ENCODE measurements around the gene PIK3R4. TPM values are rescaled to one million over a fixed set of nuclear protein-coding genes. Genes with fewer than 3 reads are reported as not detected.

The PIK3R4 gene
- total RNA-seq, 1 donor from 2014 or later = 58.5 TPM

- H3K4me1 ChIP-seq (ENCODE audit: control insufficient read depth in 3 of 3, insufficient read depth in 3 of 3, low read length in 3 of 3) = peaks cover 33 to 45% (median 33%) of the 10 kb centered on the region in 3 donors
- H3K4me3 ChIP-seq (ENCODE audit: low read length in 3 of 3) = peak overlapping the region in 1 of 3 donors; percentile 24
- H3K36me3 ChIP-seq (ENCODE audit: control insufficient read depth in 3 of 3, insufficient read depth in 3 of 3, low read length in 3 of 3) = peaks cover 0 to 12% (median 11%) of the 10 kb centered on the region in 3 donors
- H3K9ac ChIP-seq (ENCODE audit: low read depth in 1 of 3, low read length in 3 of 3) = peak overlapping the region in 1 of 3 donors; percentile 25
- no peaks in the 10 kb centered on the region for H3K27me3 ChIP-seq (ENCODE audit: control insufficient read depth in 3 of 3, insufficient read depth in 3 of 3, low read length in 3 of 3)
- H3K27ac ChIP-seq (ENCODE audit: low read depth, low read length) = no peak overlapping the region
- H3K9me3 ChIP-seq (ENCODE audit: control insufficient read depth in 3 of 3, low read length in 3 of 3) = no peaks in the 10 kb centered on the region
These were observed 3.3 kb downstream of the PIK3R4 start for GRCh38 chr3:130743354-130743753.

DNA sequence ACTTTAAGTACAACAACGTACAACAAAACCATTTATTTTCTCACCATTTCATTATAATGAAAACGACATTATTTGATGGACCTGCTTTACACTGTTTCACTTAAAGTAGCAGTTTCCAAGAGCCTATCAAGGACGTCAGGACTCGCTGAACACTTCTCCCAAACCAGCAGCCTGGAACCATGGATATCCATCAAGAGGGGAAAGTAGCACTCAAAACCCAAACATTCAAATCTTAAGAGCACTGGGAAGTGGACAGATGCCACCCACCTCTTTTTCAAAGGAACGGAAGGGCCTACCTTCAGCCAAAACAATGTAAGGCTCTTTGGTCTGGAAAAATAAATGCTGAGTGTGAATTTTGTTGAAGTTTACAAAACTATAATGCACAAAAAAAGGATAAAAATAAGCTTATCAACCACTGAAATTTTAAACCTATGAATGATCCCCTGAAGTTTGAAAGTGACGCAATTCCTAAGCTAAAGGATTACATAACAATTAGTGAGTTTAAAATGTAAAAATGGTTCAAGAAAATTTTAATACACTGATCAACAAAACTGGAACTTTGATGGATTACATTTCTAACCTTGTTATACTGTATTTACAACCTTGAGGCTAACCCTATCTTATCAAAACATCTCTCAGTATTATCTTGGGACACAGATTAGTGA lies 4.6 kb downstream of the PIK3R4 start:
- Histone ChIP-seq H3K9ac (ENCODE audit: low read depth in 1 of 3, low read length in 3 of 3) (peak overlapping the region in 1 of 3 donors; percentile 16), H3K4me1 (ENCODE audit: control insufficient read depth in 3 of 3, insufficient read depth in 3 of 3, low read length in 3 of 3) (peaks cover 33 to 45% (median 33%) of the 10 kb centered on the region in 3 donors), H3K9me3 (ENCODE audit: control insufficient read depth in 3 of 3, low read length in 3 of 3) (no peaks in the 10 kb centered on the region), H3K27ac (ENCODE audit: low read depth, low read length) (no peak overlapping the region), H3K4me3 (ENCODE audit: low read length in 3 of 3) (peak overlapping the region in 1 of 3 donors; percentile 11), H3K36me3 (ENCODE audit: control insufficient read depth in 3 of 3, insufficient read depth in 3 of 3, low read length in 3 of 3) (peaks cover 0 to 12% (median 11%) of the 10 kb centered on the region in 3 donors), H3K27me3 (ENCODE audit: control insufficient read depth in 3 of 3, insufficient read depth in 3 of 3, low read length in 3 of 3) (no peaks in the 10 kb centered on the region)

- H3K27ac ChIP-seq (ENCODE audit: low read depth, low read length) = no peak overlapping the region
- no peak overlapping the region for H3K4me3 ChIP-seq (ENCODE audit: low read length in 3 of 3)
- H3K9ac ChIP-seq (ENCODE audit: low read depth in 1 of 3, low read length in 3 of 3) = no peak overlapping the region
- H3K27me3 ChIP-seq (ENCODE audit: control insufficient read depth in 3 of 3, insufficient read depth in 3 of 3, low read length in 3 of 3) = no peaks in the 10 kb centered on the region
- H3K9me3 ChIP-seq (ENCODE audit: control insufficient read depth in 3 of 3, low read length in 3 of 3) = no peaks in the 10 kb centered on the region
- peaks cover 0 to 12% (median 11%) of the 10 kb centered on the region in 3 donors for H3K36me3 ChIP-seq (ENCODE audit: control insufficient read depth in 3 of 3, insufficient read depth in 3 of 3, low read length in 3 of 3)
- H3K4me1 ChIP-seq (ENCODE audit: control insufficient read depth in 3 of 3, insufficient read depth in 3 of 3, low read length in 3 of 3) = peaks cover 20 to 36% (median 25%) of the 10 kb centered on the region in 3 donors
These were observed 6.8 kb downstream of the PIK3R4 start for GRCh38 chr3:130739848-130740247.

GRCh38 chr3:130738241-130738640 lies 8.4 kb downstream of the PIK3R4 start:
- Histone ChIP-seq H3K4me1 (ENCODE audit: control insufficient read depth in 3 of 3, insufficient read depth in 3 of 3, low read length in 3 of 3) (peaks cover 4 to 20% (median 10%) of the 10 kb centered on the region in 3 donors), H3K36me3 (ENCODE audit: control insufficient read depth in 3 of 3, insufficient read depth in 3 of 3, low read length in 3 of 3) (peaks cover 0 to 15% (median 6%) of the 10 kb centered on the region in 3 donors), H3K9ac (ENCODE audit: low read depth in 1 of 3, low read length in 3 of 3) (no peak overlapping the region)

GRCh38 chr3:130737622-130738021 lies 9.0 kb downstream of the PIK3R4 start:
- Histone ChIP-seq H3K36me3 (ENCODE audit: control insufficient read depth in 3 of 3, insufficient read depth in 3 of 3, low read length in 3 of 3) (peaks cover 0 to 19% (median 6%) of the 10 kb centered on the region in 3 donors), H3K9me3 (ENCODE audit: control insufficient read depth in 3 of 3, low read length in 3 of 3) (no peaks in the 10 kb centered on the region), H3K4me1 (ENCODE audit: control insufficient read depth in 3 of 3, insufficient read depth in 3 of 3, low read length in 3 of 3) (peaks cover 0 to 14% (median 4%) of the 10 kb centered on the region in 3 donors), H3K27me3 (ENCODE audit: control insufficient read depth in 3 of 3, insufficient read depth in 3 of 3, low read length in 3 of 3) (no peaks in the 10 kb centered on the region), H3K4me3 (ENCODE audit: low read length in 3 of 3) (no peak overlapping the region), H3K9ac (ENCODE audit: low read depth in 1 of 3, low read length in 3 of 3) (no peak overlapping the region), H3K27ac (ENCODE audit: low read depth, low read length) (no peak overlapping the region)

More at GRCh38 chr3:130738241-130738640, 8.4 kb downstream of the PIK3R4 start:
- no peak overlapping the region for H3K4me3 ChIP-seq (ENCODE audit: low read length in 3 of 3)
- H3K9me3 ChIP-seq (ENCODE audit: control insufficient read depth in 3 of 3, low read length in 3 of 3) = no peaks in the 10 kb centered on the region
- no peak overlapping the region for H3K27ac ChIP-seq (ENCODE audit: low read depth, low read length)
- no peaks in the 10 kb centered on the region for H3K27me3 ChIP-seq (ENCODE audit: control insufficient read depth in 3 of 3, insufficient read depth in 3 of 3, low read length in 3 of 3)

DNA sequence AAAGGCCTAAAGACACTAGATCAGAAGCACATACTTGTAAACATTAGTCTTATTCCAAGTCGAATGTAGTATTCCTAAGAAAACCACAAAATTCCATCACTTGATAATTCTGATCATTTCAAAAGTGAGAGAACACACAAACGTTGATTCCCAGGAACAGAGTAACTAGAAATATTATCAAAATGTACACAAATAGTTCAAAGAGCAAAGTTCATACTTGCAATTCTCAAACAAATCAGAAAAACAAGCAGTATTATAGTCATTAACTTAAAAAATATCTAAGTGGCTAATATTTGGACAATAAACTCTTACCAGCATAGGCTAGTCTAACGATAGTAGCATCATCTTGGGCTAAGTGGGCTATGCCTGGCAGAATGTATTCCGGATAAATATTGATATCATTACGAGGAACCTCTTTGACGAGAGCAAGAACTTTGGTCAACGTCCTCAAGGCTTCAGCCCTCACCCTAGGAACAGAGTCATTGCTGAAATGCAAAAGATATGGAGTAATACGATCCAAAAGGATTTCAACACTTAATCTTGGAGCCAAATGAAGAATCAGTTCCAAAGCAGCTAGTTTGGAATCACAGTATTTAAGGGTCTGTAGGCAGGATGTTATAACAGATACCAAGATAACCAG lies 13.3 kb downstream of the PIK3R4 start:
- H3K4me3 ChIP-seq (ENCODE audit: low read length in 3 of 3) = no peak overlapping the region
- peaks cover 0 to 11% (median 10%) of the 10 kb centered on the region in 3 donors for H3K36me3 ChIP-seq (ENCODE audit: control insufficient read depth in 3 of 3, insufficient read depth in 3 of 3, low read length in 3 of 3)
- no peaks in the 10 kb centered on the region for H3K9me3 ChIP-seq (ENCODE audit: control insufficient read depth in 3 of 3, low read length in 3 of 3)
- H3K9ac ChIP-seq (ENCODE audit: low read depth in 1 of 3, low read length in 3 of 3) = no peak overlapping the region
- no peak overlapping the region for H3K27ac ChIP-seq (ENCODE audit: low read depth, low read length)
- no peaks in the 10 kb centered on the region for H3K27me3 ChIP-seq (ENCODE audit: control insufficient read depth in 3 of 3, insufficient read depth in 3 of 3, low read length in 3 of 3)
- H3K4me1 ChIP-seq (ENCODE audit: control insufficient read depth in 3 of 3, insufficient read depth in 3 of 3, low read length in 3 of 3) = no peaks in the 10 kb centered on the region

DNA sequence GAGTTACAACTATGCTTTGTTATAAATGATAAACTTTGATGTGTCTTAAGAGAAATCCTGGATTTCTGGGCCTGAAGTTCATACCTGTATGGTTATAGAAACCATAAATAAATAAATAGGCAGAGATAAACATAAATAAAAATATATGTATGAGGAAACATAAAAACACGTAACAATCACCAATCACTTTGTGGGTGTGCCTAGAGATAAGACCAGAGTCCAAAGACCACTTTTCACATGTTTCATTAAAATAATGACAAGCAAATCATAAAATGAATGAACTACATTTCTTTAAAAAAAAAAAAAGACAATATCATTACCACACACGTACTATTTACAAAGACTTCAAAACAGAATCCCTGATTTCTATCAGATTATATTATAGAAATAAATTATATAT lies 14.1 kb downstream of the PIK3R4 start:
- no peaks in the 10 kb centered on the region for H3K4me1 ChIP-seq (ENCODE audit: control insufficient read depth in 3 of 3, insufficient read depth in 3 of 3, low read length in 3 of 3)

DNA sequence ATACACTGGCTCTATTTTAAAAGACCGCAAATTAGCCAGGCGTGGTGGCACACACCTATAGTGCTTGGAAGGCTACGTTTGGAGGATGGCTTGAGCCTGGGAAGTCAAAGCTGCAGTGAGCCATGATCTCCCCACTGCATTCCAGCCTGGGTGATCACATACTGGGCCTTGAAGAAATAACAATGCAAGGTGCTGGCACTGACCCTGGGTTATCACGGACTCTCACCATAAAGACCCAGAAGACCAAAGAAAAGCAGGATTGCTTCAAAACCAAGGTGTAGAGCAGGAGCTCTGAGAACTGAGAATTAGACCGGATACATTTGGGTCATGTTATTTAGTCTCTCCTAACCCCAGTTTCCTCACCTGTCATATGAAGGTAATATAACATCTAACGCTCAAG lies 14.8 kb downstream of the PIK3R4 start:
- no peak overlapping the region for H3K9ac ChIP-seq (ENCODE audit: low read depth in 1 of 3, low read length in 3 of 3)
- H3K4me3 ChIP-seq (ENCODE audit: low read length in 3 of 3) = no peak overlapping the region
- peaks cover 0 to 11% (median 10%) of the 10 kb centered on the region in 3 donors for H3K36me3 ChIP-seq (ENCODE audit: control insufficient read depth in 3 of 3, insufficient read depth in 3 of 3, low read length in 3 of 3)
- H3K9me3 ChIP-seq (ENCODE audit: control insufficient read depth in 3 of 3, low read length in 3 of 3) = no peaks in the 10 kb centered on the region
- H3K4me1 ChIP-seq (ENCODE audit: control insufficient read depth in 3 of 3, insufficient read depth in 3 of 3, low read length in 3 of 3) = no peaks in the 10 kb centered on the region
- H3K27ac ChIP-seq (ENCODE audit: low read depth, low read length) = no peak overlapping the region
- no peaks in the 10 kb centered on the region for H3K27me3 ChIP-seq (ENCODE audit: control insufficient read depth in 3 of 3, insufficient read depth in 3 of 3, low read length in 3 of 3)

More for the DNA sequence above, 14.1 kb downstream of the PIK3R4 start:
- H3K27me3 ChIP-seq (ENCODE audit: control insufficient read depth in 3 of 3, insufficient read depth in 3 of 3, low read length in 3 of 3) = no peaks in the 10 kb centered on the region
- no peak overlapping the region for H3K27ac ChIP-seq (ENCODE audit: low read depth, low read length)
- H3K9ac ChIP-seq (ENCODE audit: low read depth in 1 of 3, low read length in 3 of 3) = no peak overlapping the region
- H3K9me3 ChIP-seq (ENCODE audit: control insufficient read depth in 3 of 3, low read length in 3 of 3) = no peaks in the 10 kb centered on the region
- no peak overlapping the region for H3K4me3 ChIP-seq (ENCODE audit: low read length in 3 of 3)
- H3K36me3 ChIP-seq (ENCODE audit: control insufficient read depth in 3 of 3, insufficient read depth in 3 of 3, low read length in 3 of 3) = peaks cover 0 to 11% (median 10%) of the 10 kb centered on the region in 3 donors

DNA sequence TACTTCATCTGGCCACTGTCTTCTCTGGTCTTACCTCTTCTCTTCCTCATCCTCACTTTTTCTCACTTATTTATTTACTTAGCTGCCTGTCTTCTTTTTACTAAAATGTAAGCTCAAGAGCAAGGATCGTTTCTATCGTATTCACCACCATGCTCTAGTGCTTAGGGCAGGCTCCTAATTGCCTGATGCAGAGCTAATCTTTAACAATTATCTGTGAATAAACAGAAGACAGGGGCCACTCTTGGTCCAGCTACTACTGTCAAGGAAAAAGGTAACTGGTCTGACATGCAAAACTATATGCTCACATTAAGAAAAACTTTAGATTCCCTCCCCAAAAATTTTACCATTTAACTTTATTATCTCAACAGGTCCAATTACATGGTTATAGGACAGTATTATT lies 17.5 kb downstream of the PIK3R4 start:
- Histone ChIP-seq H3K9ac (ENCODE audit: low read depth in 1 of 3, low read length in 3 of 3) (no peak overlapping the region), H3K27me3 (ENCODE audit: control insufficient read depth in 3 of 3, insufficient read depth in 3 of 3, low read length in 3 of 3) (no peaks in the 10 kb centered on the region), H3K4me3 (ENCODE audit: low read length in 3 of 3) (no peak overlapping the region), H3K27ac (ENCODE audit: low read depth, low read length) (peak overlapping the region; percentile 70), H3K9me3 (ENCODE audit: control insufficient read depth in 3 of 3, low read length in 3 of 3) (no peaks in the 10 kb centered on the region), H3K4me1 (ENCODE audit: control insufficient read depth in 3 of 3, insufficient read depth in 3 of 3, low read length in 3 of 3) (no peaks in the 10 kb centered on the region), H3K36me3 (ENCODE audit: control insufficient read depth in 3 of 3, insufficient read depth in 3 of 3, low read length in 3 of 3) (peaks cover 0 to 11% (median 10%) of the 10 kb centered on the region in 3 donors)

GRCh38 chr3:130728037-130728436 lies 18.6 kb downstream of the PIK3R4 start:
- Histone ChIP-seq H3K9ac (ENCODE audit: low read depth in 1 of 3, low read length in 3 of 3) (no peak overlapping the region), H3K9me3 (ENCODE audit: control insufficient read depth in 3 of 3, low read length in 3 of 3) (no peaks in the 10 kb centered on the region), H3K27ac (ENCODE audit: low read depth, low read length) (peak overlapping the region; percentile 70), H3K27me3 (ENCODE audit: control insufficient read depth in 3 of 3, insufficient read depth in 3 of 3, low read length in 3 of 3) (no peaks in the 10 kb centered on the region), H3K4me1 (ENCODE audit: control insufficient read depth in 3 of 3, insufficient read depth in 3 of 3, low read length in 3 of 3) (no peaks in the 10 kb centered on the region), H3K36me3 (ENCODE audit: control insufficient read depth in 3 of 3, insufficient read depth in 3 of 3, low read length in 3 of 3) (peaks cover 0 to 6% (median 4%) of the 10 kb centered on the region in 3 donors), H3K4me3 (ENCODE audit: low read length in 3 of 3) (no peak overlapping the region)

Measured in skeletal muscle tissue (tissue), 4 donors.